B cell (primary cell): Measurements from ENCODE around the gene ST8SIA6. TPM values are rescaled to one million over a fixed set of nuclear protein-coding genes. Genes with fewer than 3 reads are reported as not detected.

Experiments
- ATAC-seq: fragments of 200-7000 bp; cut with Tn5 transposase; one replicate; pipeline ENCODE4 v1.10.0; 2021; ENCODE audit warnings: low read depth, mild to moderate bottlenecking, moderate number of reproducible peaks, moderate library complexity
- CTCF ChIA-PET: fragments of 350-600 bp; sonication (Branson Sonifier 250); formaldehyde crosslinking; loops from one replicate; lab custom pipeline; 2021; ENCODE audit warnings: antibody characterized with exemption, inconsistent platforms; lab: Charles Lee
- POLR2A ChIA-PET: fragments of 350-600 bp; sonication (Branson Sonifier 250); formaldehyde crosslinking; loops from one replicate; lab custom pipeline; 2021; ENCODE audit warnings: antibody characterized with exemption; lab: Charles Lee
- DNase-seq: peaks from one replicate; pipeline ENCODE4 v3.0.0; 2013
- H2AFZ ChIP-seq: 2 replicates; pipeline ENCODE4 v1.6.1; 2012; ENCODE audit warnings: mild to moderate bottlenecking, low read depth, low read length; ENCODE audit not compliant: insufficient read depth, poor library complexity, severe bottlenecking
- H3K27ac ChIP-seq, 2 donors: 1 replicate in 1 of 2; 2 replicates in 1 of 2; pipeline ENCODE4 v1.5.1; 2012 to 2013; ENCODE audit warnings: low read length in 2 of 2, mild to moderate bottlenecking in 2 of 2, moderate library complexity in 1 of 2
- H3K27me3 ChIP-seq, 4 experiments: fragments of 200-600 bp in 1 of 4; sonication (generic) in 1 of 4; replicated peaks in 1 of 4; 1 replicate in 2 of 4; 2 replicates in 2 of 4; pipeline versions ENCODE4 v1.6.1 to v1.7.0; 2013 to 2016; ENCODE audit warnings: low read length in 3 of 4, mild to moderate bottlenecking in 2 of 4, mixed read lengths in 1 of 4, moderate library complexity in 1 of 4; ENCODE audit not compliant: insufficient read depth in 4 of 4, control insufficient read depth in 3 of 4; ENCODE audit errors: control extremely low read depth in 1 of 4
- H3K36me3 ChIP-seq, 2 experiments: replicated peaks in 1 of 2; 1 replicate in 1 of 2; 2 replicates in 1 of 2; pipeline versions ENCODE4 v1.6.1 to v1.7.1; 2013; ENCODE audit warnings: low read length in 1 of 2; ENCODE audit not compliant: insufficient read depth in 2 of 2, control insufficient read depth in 1 of 2; ENCODE audit errors: control extremely low read depth in 1 of 2, extremely low read depth in 1 of 2
- H3K4me1 ChIP-seq, 2 donors: fragments of 200-600 bp in 1 of 2; sonication (generic) in 1 of 2; 1 replicate in 1 of 2; 2 replicates in 1 of 2; pipeline versions ENCODE4 v1.5.1 to v1.6.1; 2013 to 2017; ENCODE audit warnings: low read length in 2 of 2; ENCODE audit not compliant: control insufficient read depth in 2 of 2, insufficient read depth in 2 of 2
- H3K4me2 ChIP-seq: replicated peaks from 2 replicates; pipeline ENCODE3; 2012; ENCODE audit warnings: mild to moderate bottlenecking, low read depth, low read length; ENCODE audit not compliant: poor library complexity, severe bottlenecking
- H3K4me3 ChIP-seq, 5 experiments: fragments of 200-600 bp in 1 of 5; sonication (generic) in 1 of 5; 1 replicate in 3 of 5; 2 replicates in 2 of 5; pipeline versions ENCODE4 v1.5.1 to v1.7.0; 2011 to 2016; ENCODE audit warnings: low read length in 4 of 5, mild to moderate bottlenecking in 4 of 5, low read depth in 2 of 5, control low read depth in 1 of 5, moderate library complexity in 1 of 5; ENCODE audit not compliant: insufficient read depth in 1 of 5; ENCODE audit errors: control extremely low read depth in 1 of 5, extremely low read depth in 1 of 5
- H3K79me2 ChIP-seq: fragments of 200-600 bp; sonication (generic); one replicate; pipeline ENCODE4 v1.6.0; 2016; ENCODE audit warnings: low read length; ENCODE audit not compliant: control insufficient read depth, insufficient read depth
- H3K9ac ChIP-seq: fragments of 200-600 bp; sonication (generic); 2 replicates; pipeline ENCODE4 v1.6.1; 2017; ENCODE audit warnings: mild to moderate bottlenecking, low read length, moderate library complexity
- H3K9me3 ChIP-seq, 3 donors: one replicate each; pipeline versions ENCODE4 v1.6.1 to v1.7.1; 2013; ENCODE audit warnings: low read length in 2 of 3; ENCODE audit not compliant: control insufficient read depth in 2 of 3, insufficient read depth in 1 of 3; ENCODE audit errors: control extremely low read depth in 1 of 3
- H4K20me1 ChIP-seq: 2 replicates; pipeline ENCODE4 v1.6.0; 2012; ENCODE audit warnings: mild to moderate bottlenecking, low read length; ENCODE audit not compliant: insufficient read depth, control insufficient read depth, poor library complexity, severe bottlenecking
- H3K27ac Mint-ChIP-seq: one replicate; pipeline ENCODE4 v1.8.0; 2021; ENCODE audit warnings: mixed read lengths
- H3K27me3 Mint-ChIP-seq: one replicate; pipeline ENCODE4 v1.8.0; 2021; ENCODE audit warnings: mixed read lengths
- H3K4me1 Mint-ChIP-seq: one replicate; pipeline ENCODE4 v1.8.0; 2021; ENCODE audit warnings: mixed read lengths
- H3K4me3 Mint-ChIP-seq: one replicate; pipeline ENCODE4 v1.8.0; 2021; ENCODE audit warnings: mixed read lengths
- H3K9me3 Mint-ChIP-seq: one replicate; pipeline ENCODE4 v1.8.0; 2022; ENCODE audit warnings: mixed read lengths; ENCODE audit not compliant: insufficient read depth
- CTCF ChIP-seq: fragments of 200-600 bp; IDR thresholded peaks from one replicate; pipeline ENCODE4 v1.8.0; 2022; ENCODE audit warnings: antibody characterized with exemption, mild to moderate bottlenecking
- EZH2 ChIP-seq: IDR thresholded peaks from 2 replicates; pipeline ENCODE4 v1.6.1; 2012; ENCODE audit warnings: borderline replicate concordance, low read depth, mild to moderate bottlenecking, moderate library complexity, low read length; ENCODE audit not compliant: insufficient read depth, poor library complexity, severe bottlenecking
- WGBS: methylation state at CpG from one replicate; pipeline ENCODE4 v1.1.5; 2013; ENCODE audit warnings: missing lambda C conversion rate; ENCODE audit not compliant: insufficient coverage; 5-methylcytosine and 5-hydroxymethylcytosine counted together
- intact Hi-C: fragments of 100-400 bp; cut with micrococcal nuclease; formaldehyde crosslinking; loops from one replicate; pipeline ENCODE4 v1.10.0; 2022
- polyA plus RNA-seq: library from polyadenylated mRNA; depleted of rRNA; stranded (reverse); fragments of >200 nt; gene quantifications from 2 replicates; pipeline ENCODE4 v1.2.3, GENCODE V29; 2012
- total RNA-seq, 2 donors: library from RNA; stranded (reverse); fragments of 120-200 nt in 1 of 2; gene quantifications; 1 replicate in 1 of 2; 2 replicates in 1 of 2; pipeline versions ENCODE4 v1.2.3 to v1.2.4, GENCODE V29; 2013 to 2022

Gene ST8SIA6
- total and polyA plus RNA-seq, 2 donors (not counting 1 experiment from before 2014, with no cell fraction given), result 0.04 TPM; not detected in 1

DNA sequence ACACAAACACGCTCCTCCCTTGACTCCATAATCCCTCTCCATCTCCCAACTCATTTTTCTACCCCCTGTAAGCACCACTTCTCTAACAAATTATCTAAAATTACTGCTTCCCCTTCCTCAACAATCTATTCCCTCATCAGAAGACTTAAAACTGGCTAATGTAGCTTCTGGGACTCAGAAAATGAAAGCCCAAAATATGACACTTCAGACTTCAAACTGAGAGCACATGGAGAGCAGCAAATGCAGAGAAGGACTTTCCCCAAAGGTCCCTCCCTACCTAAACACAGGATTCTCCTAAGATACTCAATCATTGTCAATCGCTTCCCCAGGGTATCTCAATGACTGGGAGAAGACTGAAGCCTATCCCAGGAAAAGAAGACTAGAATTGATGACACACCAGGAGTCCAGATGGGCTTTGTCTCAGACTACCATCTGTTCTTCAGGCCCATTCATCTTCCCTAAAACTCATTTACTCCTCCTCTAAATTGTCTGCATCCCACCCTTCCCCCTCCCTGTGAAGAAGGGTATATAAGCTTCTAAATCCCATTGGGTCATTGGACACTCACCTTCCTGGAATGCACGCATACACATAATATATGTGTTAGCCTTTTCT, 39.2 kb downstream of the ST8SIA6 start:
- no peak overlapping the region for H3K4me2 ChIP-seq
- H3K9ac ChIP-seq, result no peak overlapping the region
- no peak overlapping the region for H3K4me3 Mint-ChIP-seq
- no peaks in the 10 kb centered on the region for H3K79me2 ChIP-seq
- no peak overlapping the region for H2AFZ ChIP-seq
- WGBS, result 81% methylated on average over 2 of the region's 3 CpGs
- no peak overlapping the region for H3K4me3 ChIP-seq
- no peak overlapping the region for H3K27ac Mint-ChIP-seq
- no peaks in the 10 kb centered on the region for H3K9me3 Mint-ChIP-seq
- TF ChIP-seq EZH2 (no peak), CTCF (no peak)
- DNase-seq (no peak), ATAC-seq (no peak)
- ChIA-PET POLR2A (no interaction called here), CTCF (no interaction called here)
- H3K27me3 Mint-ChIP-seq, result peaks cover 11% of the 10 kb centered on the region
- no peaks in the 10 kb centered on the region for H3K36me3 ChIP-seq
- no peaks in the 10 kb centered on the region for H4K20me1 ChIP-seq
- H3K27ac ChIP-seq, result no peak overlapping the region
- no peaks in the 10 kb centered on the region for H3K4me1 ChIP-seq
- no peaks in the 10 kb centered on the region for H3K9me3 ChIP-seq
- intact Hi-C loops, result no loop called here
- H3K27me3 ChIP-seq, result peaks cover 0 to 2% (median 0%) of the 10 kb centered on the region in 4 experiments
- H3K4me1 Mint-ChIP-seq, result no peaks in the 10 kb centered on the region

DNA sequence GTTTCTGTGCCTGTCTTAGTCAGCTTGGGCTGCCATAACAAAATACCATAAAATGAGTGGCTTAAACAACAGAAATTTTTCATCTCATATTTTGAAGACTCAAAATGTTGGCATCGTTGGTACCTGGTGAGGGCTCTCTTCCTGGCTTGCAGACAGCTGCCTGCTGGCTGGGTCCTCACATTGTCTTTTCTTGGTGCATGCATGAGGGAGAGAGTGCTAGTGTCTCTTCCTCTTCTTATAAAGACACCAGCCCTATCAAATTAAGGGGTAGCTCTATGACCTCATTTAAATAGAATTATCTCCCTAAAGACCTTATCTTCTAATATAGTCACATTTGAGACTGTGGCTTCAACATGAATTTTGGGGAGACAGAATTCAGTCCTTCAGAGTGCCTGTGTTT, 39.9 kb downstream of the ST8SIA6 start:
- no peaks in the 10 kb centered on the region for H3K79me2 ChIP-seq
- no peak for TF ChIP-seq CTCF
- TF ChIP-seq EZH2, result no peak
- Mint-ChIP-seq H3K4me3 (no peak overlapping the region), H3K27ac (no peak overlapping the region), H3K4me1 (no peaks in the 10 kb centered on the region), H3K9me3 (no peaks in the 10 kb centered on the region), H3K27me3 (peaks cover 11% of the 10 kb centered on the region)
- POLR2A ChIA-PET, result no interaction called here
- ATAC-seq (no peak), DNase-seq (no peak)
- CTCF ChIA-PET, result interaction anchor here (0.6 kb wide), 1 partner anchor 587 kb away, joined by 3 read pairs; no protein-coding TSS in a partner anchor
- H4K20me1 ChIP-seq, result no peaks in the 10 kb centered on the region
- no peaks in the 10 kb centered on the region for H3K4me1 ChIP-seq
- H3K27ac ChIP-seq, result no peak overlapping the region
- H3K36me3 ChIP-seq, result no peaks in the 10 kb centered on the region
- H3K9me3 ChIP-seq, result no peaks in the 10 kb centered on the region
- WGBS, result no CpG with 5 or more reads among the region's 1 CpG
- intact Hi-C loops, result no loop called here
- H3K27me3 ChIP-seq, result peaks cover 0 to 2% (median 0%) of the 10 kb centered on the region in 4 experiments
- no peak overlapping the region for H3K4me2 ChIP-seq
- no peak overlapping the region for H2AFZ ChIP-seq
- H3K9ac ChIP-seq, result no peak overlapping the region
- H3K4me3 ChIP-seq, result no peak overlapping the region
